ENCODE data around the gene NGFR. TPM values are rescaled to one million over a fixed set of nuclear protein-coding genes. Genes with fewer than 3 reads are reported as not detected.
"Not testable (repeated sequence)": the region's sequence is repeated elsewhere in the genome, so short reads cannot be mapped to it uniquely, and the experiment has no call there.

Gene NGFR
- polyA plus RNA-seq, 1 experiment, result not detected

DNA sequence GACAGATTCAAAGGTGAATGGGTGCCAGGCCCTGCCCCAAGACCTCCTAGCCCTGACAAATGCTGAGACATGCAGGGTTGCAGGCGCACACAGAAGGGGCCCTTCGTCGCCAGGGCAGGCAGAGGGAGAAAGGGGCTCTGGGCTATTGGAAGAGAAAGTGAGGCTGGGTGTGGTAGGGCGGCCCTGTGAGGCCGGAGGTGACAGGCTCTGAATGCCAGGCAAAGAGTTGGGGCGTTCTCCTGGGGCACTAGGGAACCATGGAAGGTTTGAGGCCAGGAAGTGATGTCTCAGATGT, 54.2 kb downstream of the NGFR start:
- ChIA-PET POLR2A (no interaction called here), CTCF (no interaction called here)
- Histone ChIP-seq H3K9me3 (ENCODE audit: control insufficient read depth, insufficient read depth, low read length) (no peaks in the 10 kb centered on the region; the same call in 1 of the 2 replicates), H3K27ac (ENCODE audit: low read depth, low read length) (no peak overlapping the region), H3K27me3 (ENCODE audit: control insufficient read depth, insufficient read depth, low read length) (peaks cover 28% of the 10 kb centered on the region), H3K4me3 (ENCODE audit: low read depth, low read length) (no peak overlapping the region)
- TF ChIP-seq, protein P1, sequence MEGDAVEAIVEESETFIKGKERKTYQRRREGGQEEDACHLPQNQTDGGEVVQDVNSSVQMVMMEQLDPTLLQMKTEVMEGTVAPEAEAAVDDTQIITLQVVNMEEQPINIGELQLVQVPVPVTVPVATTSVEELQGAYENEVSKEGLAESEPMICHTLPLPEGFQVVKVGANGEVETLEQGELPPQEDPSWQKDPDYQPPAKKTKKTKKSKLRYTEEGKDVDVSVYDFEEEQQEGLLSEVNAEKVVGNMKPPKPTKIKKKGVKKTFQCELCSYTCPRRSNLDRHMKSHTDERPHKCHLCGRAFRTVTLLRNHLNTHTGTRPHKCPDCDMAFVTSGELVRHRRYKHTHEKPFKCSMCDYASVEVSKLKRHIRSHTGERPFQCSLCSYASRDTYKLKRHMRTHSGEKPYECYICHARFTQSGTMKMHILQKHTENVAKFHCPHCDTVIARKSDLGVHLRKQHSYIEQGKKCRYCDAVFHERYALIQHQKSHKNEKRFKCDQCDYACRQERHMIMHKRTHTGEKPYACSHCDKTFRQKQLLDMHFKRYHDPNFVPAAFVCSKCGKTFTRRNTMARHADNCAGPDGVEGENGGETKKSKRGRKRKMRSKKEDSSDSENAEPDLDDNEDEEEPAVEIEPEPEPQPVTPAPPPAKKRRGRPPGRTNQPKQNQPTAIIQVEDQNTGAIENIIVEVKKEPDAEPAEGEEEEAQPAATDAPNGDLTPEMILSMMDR (IDR thresholded peaks at IDR 0.05; ENCODE audit: low read depth, low read length), result no peak
- DNase-seq (ENCODE audit: low read depth, low spot score), result no peak

DNA sequence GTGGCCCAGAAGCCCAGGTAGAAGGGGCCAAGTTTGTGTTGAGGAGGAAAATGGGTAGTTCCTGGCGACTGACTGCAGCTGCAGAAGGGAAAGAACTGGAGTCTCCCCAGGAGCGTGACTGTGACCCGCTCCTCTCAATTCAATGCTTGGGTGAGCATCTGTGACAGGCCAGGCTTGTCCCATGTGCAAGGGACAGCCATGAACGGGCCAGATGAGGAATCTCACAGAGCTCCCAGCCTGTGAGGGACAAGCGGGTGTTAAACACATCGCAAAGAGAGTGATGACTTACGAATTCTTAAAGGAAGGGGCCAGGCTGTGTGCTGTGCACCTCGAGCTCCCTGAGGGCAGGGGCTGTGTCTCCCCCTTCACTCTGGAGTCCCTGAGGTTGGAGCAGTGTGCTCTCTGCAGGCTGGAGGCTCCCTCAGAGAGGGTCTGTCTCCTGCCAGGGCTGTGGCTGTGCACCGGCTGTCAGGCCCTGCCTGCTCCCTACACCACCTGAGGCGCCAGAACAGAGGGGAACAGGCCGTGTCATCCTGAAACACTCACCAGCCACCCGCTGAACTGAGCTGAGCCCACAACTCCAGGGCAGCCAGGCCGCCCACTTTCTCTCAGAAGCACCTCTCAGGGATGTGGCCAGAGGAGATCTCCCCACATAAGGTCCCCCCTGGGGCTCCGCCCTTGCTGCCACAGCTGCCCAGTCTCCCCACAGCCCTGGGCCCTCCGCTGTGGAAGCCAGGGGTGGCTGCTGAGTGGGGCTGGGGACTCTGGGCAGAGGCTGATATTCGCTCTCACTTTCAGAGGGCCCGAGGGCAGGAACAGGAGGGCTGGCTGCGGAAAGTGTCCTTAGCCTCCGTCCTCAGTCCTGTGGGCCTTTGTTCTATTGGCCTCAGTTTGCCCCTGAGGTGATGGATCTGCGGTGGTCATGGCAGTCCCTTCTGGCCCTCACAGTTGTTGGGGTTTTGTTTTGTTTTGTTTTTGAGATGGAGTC, 54.9 kb downstream of the NGFR start:
- ChIA-PET CTCF (no interaction called here), POLR2A (no interaction called here)
- DNase-seq (ENCODE audit: low read depth, low spot score), result no peak
- Histone ChIP-seq H3K4me3 (ENCODE audit: low read depth, low read length) (no peak overlapping the region), H3K27ac (ENCODE audit: low read depth, low read length) (no peak overlapping the region), H3K27me3 (ENCODE audit: control insufficient read depth, insufficient read depth, low read length) (peaks cover 21% of the 10 kb centered on the region), H3K9me3 (ENCODE audit: control insufficient read depth, insufficient read depth, low read length) (no peaks in the 10 kb centered on the region; the same call in 1 of the 2 replicates)
- TF ChIP-seq, protein P1 (IDR thresholded peaks at IDR 0.05; ENCODE audit: low read depth, low read length), result no peak

DNA sequence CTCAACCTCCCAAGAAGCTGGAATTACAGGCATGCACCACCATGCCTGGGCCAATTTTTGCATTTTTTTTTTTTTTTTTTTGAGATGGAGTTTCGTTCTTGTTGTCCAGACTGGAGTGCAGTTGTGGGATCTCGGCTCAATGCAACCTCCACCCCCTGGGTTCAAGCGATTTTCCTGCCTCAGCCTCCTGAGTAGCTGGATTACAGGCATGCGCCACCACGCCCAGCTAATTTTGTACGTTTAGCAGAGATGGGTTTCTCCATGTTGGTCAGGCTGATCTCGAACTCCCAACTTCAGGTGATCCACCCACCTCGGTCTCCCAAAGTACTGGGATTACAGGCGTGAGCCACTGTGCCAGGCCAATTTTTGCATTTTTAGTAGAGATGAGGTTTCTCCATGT, 55.7 kb downstream of the NGFR start:
- DNase-seq (ENCODE audit: low read depth, low spot score); POLR2A ChIA-PET; H3K4me3 ChIP-seq (ENCODE audit: low read depth, low read length); H3K27ac ChIP-seq (ENCODE audit: low read depth, low read length); CTCF ChIA-PET; H3K9me3 ChIP-seq (ENCODE audit: control insufficient read depth, insufficient read depth, low read length): not testable (repeated sequence)
- H3K27me3 ChIP-seq (ENCODE audit: control insufficient read depth, insufficient read depth, low read length), result peaks cover 15% of the 10 kb centered on the region

DNA sequence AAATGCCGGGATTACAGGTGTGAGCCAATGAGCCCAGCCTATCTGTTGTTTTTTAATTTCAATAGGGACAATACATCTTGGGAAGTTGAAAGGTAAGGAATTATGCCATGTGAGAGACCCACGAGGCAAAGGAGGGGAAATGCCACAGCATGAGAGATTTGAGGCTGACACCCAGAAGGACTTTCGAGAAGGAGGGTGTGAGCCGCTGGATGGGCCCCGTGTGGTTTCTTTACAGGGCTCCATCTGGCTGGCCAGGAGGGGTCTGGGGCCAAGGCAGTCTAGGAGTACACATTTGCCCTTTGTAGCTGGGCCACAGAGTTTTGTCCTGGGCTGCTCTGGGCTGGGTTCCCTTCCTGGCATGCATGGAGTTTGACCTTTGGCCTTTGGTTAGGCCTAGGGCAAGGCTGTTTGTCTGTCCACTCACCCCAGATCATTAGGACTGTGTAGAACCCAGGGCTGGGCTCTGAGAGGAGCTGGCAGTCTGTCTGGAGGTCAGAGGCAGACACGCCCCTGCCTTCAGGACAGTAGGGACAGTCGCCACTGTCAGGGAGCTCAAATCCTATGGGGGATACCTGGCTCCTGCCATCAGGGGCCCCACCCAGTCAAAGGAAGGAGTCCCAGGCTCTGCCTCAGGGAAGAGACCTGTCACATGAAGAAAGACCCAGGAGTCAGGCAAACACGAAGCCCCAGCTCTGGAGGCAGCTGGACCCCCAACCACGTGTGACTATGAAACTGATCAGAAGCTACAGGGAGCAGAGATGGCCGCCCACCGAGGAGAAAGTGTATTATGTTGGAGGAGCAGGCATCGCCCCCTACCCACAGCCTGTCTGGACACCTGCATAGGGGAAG, 56.4 kb downstream of the NGFR start:
- ChIA-PET POLR2A (no interaction called here), CTCF (interaction anchor here (1.2 to 1.6 kb wide), 2 partner anchors 116 to 143 kb away, joined by 3 to 4 read pairs; no protein-coding TSS in a partner anchor)
- TF ChIP-seq, protein P1 (IDR thresholded peaks at IDR 0.05; ENCODE audit: low read depth, low read length), result no peak

DNA sequence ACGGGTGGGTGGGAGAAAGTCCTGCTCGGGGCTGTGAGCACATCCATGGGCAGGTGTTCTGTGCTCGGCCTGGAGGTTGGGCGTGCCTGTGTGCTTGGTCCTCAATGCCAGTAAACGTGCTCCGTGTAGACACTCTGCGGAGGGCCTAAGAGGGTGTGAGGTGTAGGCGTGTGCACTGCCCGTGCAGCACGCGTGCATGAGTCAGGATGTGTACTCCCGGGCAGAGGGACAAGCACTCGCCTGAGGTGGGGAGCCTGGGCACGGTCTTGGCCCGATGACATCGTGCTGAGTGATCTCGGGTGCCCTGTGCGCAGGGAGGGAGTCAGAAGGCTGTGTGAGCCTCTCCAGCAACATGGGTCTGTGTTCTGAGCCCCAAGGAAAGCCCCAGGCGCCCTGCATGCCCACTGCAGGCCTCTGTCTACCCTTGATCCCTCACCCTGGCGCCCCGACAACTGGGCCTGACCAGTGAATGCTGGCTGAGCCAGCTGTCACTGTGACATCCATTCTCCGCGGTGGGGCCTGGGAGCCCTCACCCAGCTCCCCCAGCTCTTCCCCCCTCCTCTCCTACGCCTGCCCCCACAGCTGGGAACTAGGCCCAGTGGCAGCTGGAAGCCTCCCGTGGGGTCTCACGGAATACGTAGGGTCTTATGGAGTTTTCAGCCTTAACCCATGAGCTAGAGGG, 57.1 kb downstream of the NGFR start:
- H3K9me3 ChIP-seq (ENCODE audit: control insufficient read depth, insufficient read depth, low read length), result no peaks in the 10 kb centered on the region; the same call in 1 of the 2 replicates
- ChIA-PET POLR2A (no interaction called here), CTCF (interaction anchor here (0.7 to 1.6 kb wide), 4 partner anchors 117 to 157 kb away, joined by 3 to 4 read pairs (median 4); no protein-coding TSS in a partner anchor)
- peaks cover 6% of the 10 kb centered on the region for H3K27me3 ChIP-seq (ENCODE audit: control insufficient read depth, insufficient read depth, low read length)
- H3K27ac ChIP-seq (ENCODE audit: low read depth, low read length), result no peak overlapping the region
- TF ChIP-seq, protein P1 (IDR thresholded peaks at IDR 0.05; ENCODE audit: low read depth, low read length), result no peak
- no peak for DNase-seq (ENCODE audit: low read depth, low spot score)
- H3K4me3 ChIP-seq (ENCODE audit: low read depth, low read length), result no peak overlapping the region

More for the DNA sequence above, 56.4 kb downstream of the NGFR start:
- Histone ChIP-seq H3K27me3 (ENCODE audit: control insufficient read depth, insufficient read depth, low read length) (peaks cover 11% of the 10 kb centered on the region), H3K9me3 (ENCODE audit: control insufficient read depth, insufficient read depth, low read length) (no peaks in the 10 kb centered on the region; the same call in 1 of the 2 replicates), H3K4me3 (ENCODE audit: low read depth, low read length) (no peak overlapping the region), H3K27ac (ENCODE audit: low read depth, low read length) (no peak overlapping the region)
- no peak for DNase-seq (ENCODE audit: low read depth, low spot score)
